Measurements from ENCODE around the gene PKDREJ.

Gene PKDREJ

GRCh38 chr22:46237453-46238124 is 25.6 kb downstream of the PKDREJ start:
- no peak for DNase-seq (ENCODE audit: low read depth, low spot score)

DNA sequence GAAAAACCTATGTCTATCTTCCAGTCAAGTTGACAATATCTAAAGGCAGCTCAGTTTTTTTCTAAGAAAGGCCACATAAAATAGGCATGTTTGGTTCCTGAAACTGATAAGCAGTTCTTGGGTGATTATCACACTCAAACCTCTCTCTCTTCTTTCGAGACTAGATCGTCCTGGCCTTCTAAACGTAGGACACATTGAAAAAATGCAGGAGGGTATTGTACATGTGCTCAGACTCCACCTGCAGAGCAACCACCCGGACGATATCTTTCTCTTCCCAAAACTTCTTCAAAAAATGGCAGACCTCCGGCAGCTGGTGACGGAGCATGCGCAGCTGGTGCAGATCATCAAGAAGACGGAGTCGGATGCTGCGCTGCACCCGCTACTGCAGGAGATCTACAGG is 28.2 kb downstream of the PKDREJ start:
- DNase-seq (ENCODE audit: low read depth, low spot score) = no peak

- no peak for DNase-seq (ENCODE audit: low read depth, low spot score)
These were observed 29.9 kb downstream of the PKDREJ start for GRCh38 chr22:46233231-46233630.

GRCh38 chr22:46230262-46230901 is 32.8 kb downstream of the PKDREJ start:
- DNase-seq (ENCODE audit: low read depth, low spot score) = no peak

- no peak for DNase-seq (ENCODE audit: low read depth, low spot score)
These were observed 33.4 kb downstream of the PKDREJ start for GRCh38 chr22:46229701-46230100.

DNA sequence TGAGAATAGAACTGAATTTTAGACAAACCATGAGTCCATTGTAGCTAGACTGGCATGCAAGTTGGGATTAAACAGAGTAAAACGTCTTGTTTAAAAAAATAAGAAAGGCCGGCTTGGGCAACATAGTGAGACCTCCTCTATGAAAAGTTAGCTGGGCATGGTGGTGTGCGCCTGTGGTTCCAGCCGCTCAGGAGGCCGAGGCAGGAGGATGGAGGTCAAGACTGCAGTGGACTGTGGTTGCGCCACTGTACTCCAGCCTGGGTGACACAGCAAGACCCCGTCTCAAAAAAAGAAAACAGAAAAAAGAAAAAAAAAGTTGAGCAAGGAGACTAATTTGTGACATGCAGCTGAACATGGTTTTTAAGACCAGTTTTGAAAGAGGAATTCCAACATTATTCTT is 36.6 kb downstream of the PKDREJ start:
- no peak for DNase-seq (ENCODE audit: low read depth, low spot score)

GRCh38 chr22:46225631-46226030 is 37.5 kb downstream of the PKDREJ start:
- no peak for DNase-seq (ENCODE audit: low read depth, low spot score)

- no peak for DNase-seq (ENCODE audit: low read depth, low spot score)
These were observed 38.2 kb downstream of the PKDREJ start for GRCh38 chr22:46224898-46225290.

- no peak for DNase-seq (ENCODE audit: low read depth, low spot score)
These were observed 38.9 kb downstream of the PKDREJ start for GRCh38 chr22:46224044-46224897.

DNA sequence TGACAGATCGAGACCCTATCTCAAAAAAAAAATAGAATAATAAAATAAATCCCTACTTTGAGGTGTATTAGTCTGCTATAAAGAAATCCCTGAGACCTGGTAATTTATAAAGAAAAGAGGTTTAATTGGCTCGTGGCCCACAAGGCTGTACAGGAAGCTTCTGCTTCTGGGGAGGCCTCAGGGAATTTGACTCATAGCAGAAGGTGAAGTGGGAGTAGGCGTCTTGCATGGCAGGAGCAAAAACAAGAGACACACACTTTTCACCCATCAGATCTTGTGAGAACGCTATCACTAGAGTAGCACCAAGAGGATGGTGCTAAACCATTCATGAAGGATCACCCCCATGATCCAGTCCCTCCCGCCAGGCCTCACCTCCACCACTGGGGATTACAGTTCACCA is 42.2 kb downstream of the PKDREJ start:
- no peak for DNase-seq (ENCODE audit: low read depth, low spot score)

- no peak for DNase-seq (ENCODE audit: low read depth, low spot score)
These were observed 43.5 kb downstream of the PKDREJ start for GRCh38 chr22:46219636-46220035.

- DNase-seq (ENCODE audit: low read depth, low spot score) = no peak
These were observed 48.5 kb downstream of the PKDREJ start for GRCh38 chr22:46214616-46215015.

GRCh38 chr22:46214149-46214548 is 49.0 kb downstream of the PKDREJ start:
- no peak for DNase-seq (ENCODE audit: low read depth, low spot score)

DNA sequence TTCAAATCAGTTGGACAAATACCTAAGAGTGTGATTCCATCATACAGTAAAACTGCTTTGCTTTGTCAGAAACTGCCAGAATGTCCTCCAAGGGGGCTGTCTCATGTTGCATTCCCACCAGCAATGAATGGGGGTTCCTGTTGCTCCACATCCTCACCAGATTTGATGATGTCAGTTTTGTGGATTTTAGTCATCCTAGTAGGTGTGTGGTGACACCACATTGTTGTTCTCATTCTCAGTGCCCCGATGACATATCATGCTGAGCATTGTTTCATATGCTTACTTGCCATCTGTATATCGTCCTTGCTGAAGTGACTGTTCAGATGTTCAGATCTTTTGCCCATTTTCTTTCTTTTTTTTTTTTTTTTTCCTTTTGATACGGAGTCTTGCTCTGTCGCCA is 50.1 kb downstream of the PKDREJ start:
- DNase-seq (ENCODE audit: low read depth, low spot score) = no peak

GRCh38 chr22:46212195-46212594 is 50.9 kb downstream of the PKDREJ start:
- DNase-seq (ENCODE audit: low read depth, low spot score) = no peak

DNA sequence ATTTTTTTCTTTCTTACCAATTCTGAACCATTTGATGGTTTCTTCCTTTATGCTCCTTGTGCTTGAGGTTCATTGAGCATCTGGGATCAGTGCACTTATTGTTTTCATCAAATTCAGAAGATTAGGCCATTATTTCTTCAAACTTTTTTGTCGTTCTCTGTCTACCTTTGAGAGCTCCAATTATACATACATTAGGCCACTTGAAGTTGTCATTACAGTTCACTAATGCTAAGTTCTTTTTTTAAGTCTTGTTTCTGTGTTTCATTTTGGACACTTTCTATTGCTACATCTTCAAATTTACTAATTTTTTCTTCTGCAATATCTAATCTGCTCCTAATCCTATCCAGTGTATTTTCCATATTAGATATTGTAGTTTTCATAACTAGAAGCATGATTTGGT is 53.9 kb downstream of the PKDREJ start:
- DNase-seq (ENCODE audit: low read depth, low spot score) = no peak

Measured in iPS DF 19.7 (cell line).